Erythroblast (primary cell): ENCODE measurements around the gene CLINT1.
A peak's percentile ranks its signal among the peaks of the same experiment; 100 is the strongest.
"Not testable (repeated sequence)": the region's sequence is repeated elsewhere in the genome, so short reads cannot be mapped to it uniquely, and the experiment has no call there.

Experiments
- DNase-seq, 2 experiments: peaks; one replicate each; lab custom pipeline; 2025; lab: John Stamatoyannopoulos, UW
- GATA1 ChIP-seq: IDR thresholded peaks from 2 replicates; pipeline ENCODE4 v1.6.1; 2011; ENCODE audit warnings: low read depth, mild to moderate bottlenecking, control low read depth, low read length, moderate library complexity
- POLR2A ChIP-seq: IDR thresholded peaks from 2 replicates; pipeline ENCODE4 v1.6.1; 2011; ENCODE audit warnings: mild to moderate bottlenecking, low read length

Gene CLINT1

DNA sequence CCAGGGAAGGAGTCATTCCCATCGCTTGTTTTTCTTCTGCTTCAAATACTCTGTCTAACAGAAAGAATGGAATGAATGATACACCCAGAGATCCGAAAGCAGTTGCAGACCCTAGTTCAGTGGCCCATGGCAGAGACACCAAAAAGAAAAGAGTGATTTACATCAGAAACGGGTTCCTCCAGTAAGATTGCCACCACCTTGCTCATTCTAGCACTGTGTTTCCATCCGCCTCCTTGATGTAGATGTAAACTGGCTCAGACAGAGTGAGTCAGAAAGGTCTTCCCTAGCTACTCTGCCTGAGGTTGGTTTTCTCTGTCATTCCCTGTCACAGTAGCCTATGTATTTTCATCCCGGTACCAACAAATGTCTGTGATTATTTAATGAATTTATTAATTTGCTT, 15.9 kb upstream of the CLINT1 start:
- TF ChIP-seq GATA1: no peak
- TF ChIP-seq POLR2A: no peak
- no peak for DNase-seq

GRCh38 chr5:157870837-157871834, 12.2 kb upstream of the CLINT1 start:
- DNase-seq: no peak
- TF ChIP-seq GATA1 (no peak), POLR2A (no peak)

GRCh38 chr5:157867751-157868387, 8.9 kb upstream of the CLINT1 start:
- DNase-seq: no peak
- no peak for TF ChIP-seq GATA1
- no peak for TF ChIP-seq POLR2A

DNA sequence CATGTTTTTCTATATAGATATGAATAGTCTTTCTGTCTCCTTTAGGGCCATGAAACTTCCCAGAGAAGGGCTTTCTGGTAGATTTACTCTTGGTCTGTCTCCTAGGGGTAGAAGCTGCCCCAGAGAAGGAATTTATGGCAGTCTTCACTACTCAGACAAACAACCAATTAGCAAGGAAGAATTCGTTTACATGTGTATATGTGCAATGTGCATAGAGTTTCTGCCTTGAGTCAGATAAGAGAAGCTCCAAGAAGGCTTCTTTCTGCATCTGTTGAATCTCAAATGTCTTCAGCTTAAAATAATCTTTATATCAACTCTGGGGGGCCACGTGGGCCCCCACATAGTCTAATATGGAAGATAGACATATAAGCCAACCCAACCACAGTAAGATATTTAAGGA, 7.6 kb upstream of the CLINT1 start:
- TF ChIP-seq GATA1: no peak
- no peak for TF ChIP-seq POLR2A

DNA sequence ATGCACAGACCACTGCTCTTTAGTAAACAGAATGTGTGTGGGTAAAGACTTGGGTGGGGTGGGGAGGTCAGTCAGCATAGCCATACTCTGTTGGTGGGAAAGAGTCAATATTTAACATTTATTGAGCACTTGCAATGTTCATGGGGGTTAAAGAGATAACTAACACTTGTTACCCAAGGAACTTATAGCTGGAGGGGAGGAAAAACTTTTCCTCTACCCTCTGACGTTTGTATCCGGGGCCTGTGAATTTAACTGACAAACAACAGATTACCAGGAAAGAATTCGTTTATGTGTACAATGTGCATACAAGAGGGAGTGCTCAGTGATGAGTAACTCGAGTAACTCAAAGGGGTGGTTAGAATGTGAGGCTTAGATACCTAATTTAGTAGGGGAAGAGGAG, 6.8 kb upstream of the CLINT1 start:
- TF ChIP-seq GATA1 (no peak), POLR2A (no peak)
- no peak for DNase-seq

More for the DNA sequence above, 7.6 kb upstream of the CLINT1 start:
- peak in 1 of 2 experiments; percentile 16 for DNase-seq

GRCh38 chr5:157864067-157864466, 5.1 kb upstream of the CLINT1 start:
- DNase-seq: no peak
- TF ChIP-seq GATA1: no peak
- no peak for TF ChIP-seq POLR2A

DNA sequence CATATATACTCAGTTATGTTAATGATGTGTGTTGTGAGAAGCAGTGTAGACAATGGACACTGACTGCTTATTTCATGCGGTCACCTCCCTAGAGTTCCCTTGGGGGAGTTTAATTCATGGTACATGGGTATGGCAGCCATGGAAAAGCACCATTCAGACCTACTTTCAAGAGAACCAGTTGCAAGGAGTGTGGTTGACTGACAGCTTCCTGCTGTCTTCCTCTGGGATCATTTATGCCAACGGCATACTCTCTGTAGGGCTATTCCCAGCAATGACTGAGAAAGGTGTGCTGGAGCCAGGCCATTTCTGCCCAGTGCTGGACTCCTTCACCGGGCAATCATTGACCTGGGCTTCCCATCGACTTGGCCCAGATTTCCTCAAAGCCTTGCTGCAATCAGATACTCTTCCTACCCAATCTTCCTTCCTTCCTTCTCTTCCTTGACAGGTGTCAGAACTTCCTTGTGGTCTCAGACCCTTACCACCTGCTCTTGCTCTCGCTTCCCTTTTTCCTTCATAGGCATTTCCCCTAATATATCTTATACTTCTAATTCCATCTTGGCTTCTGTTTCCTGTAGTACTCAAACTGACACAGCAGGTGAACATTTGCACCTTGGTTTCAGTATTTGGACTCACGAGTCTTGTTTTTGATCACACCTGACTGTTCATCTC, 3.4 kb upstream of the CLINT1 start:
- no peak for DNase-seq
- TF ChIP-seq GATA1 (no peak), POLR2A (no peak)

DNA sequence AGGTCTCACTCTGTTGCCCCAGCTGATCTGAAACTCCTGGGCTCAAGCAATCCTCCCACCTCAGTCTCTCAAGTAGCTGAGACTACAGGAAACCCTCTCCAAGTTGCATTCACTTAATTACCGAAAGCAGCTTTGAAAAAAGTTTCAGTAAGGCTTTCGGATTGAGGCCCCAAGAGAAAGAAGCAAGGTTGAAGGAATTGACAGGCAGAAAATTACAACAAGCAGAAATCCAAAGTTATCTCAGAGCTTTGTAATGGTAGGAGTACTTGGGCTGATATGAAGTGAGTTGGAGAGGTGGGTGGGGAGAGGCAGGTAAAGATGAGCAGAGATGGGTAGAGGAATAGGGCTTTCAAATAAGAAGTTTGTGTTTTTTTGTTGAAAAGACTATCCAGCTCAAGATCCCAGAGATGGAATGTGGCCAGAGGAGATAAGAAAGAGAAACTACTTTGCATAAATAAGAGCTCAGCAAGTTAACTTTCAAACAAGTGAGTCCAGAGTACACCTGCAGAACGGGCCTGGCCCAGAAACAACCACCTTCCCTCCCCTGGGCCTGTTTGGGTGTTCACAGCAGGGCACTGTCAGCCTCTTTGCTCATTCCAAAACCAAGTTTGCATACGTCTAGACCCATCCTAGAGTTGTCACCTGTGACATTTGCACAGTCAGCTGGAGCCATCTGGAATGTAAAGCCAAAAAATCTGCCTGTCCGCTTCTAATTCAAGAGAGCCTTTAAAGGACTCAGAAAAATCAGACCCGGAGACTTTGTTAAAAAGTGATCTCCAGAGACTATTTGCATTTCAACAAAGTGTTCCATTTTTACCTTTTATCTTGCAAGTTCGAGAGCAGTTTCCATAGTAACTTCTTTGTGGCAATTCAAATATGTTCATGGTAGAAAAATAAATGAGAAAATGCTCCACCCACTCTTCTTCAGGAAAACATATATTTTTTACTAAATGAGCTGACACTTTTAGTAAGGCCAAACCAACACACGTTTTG, 2.2 kb upstream of the CLINT1 start:
- DNase-seq: peak; percentile 12 to 31
- TF ChIP-seq POLR2A (no peak), GATA1 (no peak)

GRCh38 chr5:157859227-157859575, 256 bp upstream of the CLINT1 start:
- DNase-seq: no peak
- no peak for TF ChIP-seq GATA1
- peak; percentile 41 for TF ChIP-seq POLR2A

DNA sequence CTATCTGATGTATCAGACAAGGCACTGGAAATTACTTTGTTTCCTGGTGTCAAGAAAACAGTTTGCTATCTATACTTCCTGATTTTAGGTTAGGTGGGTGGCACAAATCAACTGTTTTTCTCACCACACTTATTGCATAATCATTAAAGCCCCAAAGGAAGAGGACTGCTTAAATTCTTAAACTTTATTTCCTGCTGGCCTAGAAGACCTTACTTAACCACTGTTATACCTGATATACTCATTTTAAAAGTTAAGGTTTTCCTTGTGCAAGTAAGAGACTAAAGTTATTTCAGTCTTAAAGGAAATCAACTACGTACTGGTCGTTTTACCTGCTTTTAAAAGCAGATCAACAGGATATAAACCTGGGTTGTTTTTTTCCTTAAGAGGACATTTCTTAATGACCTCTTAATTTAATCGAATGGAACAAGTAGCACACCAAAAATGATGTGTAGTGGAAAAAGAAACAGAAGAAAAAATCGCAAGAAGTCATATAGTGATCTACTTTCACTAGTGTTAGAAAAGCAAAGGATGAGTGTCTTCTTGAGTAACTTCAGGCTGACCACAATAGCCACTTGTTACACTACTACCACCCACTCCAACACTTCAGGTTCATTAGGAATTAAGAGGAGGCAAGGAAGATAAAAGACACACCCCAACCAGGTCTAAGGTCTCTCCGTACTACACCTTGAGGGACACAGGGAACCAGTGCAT, 974 bp downstream of the CLINT1 start:
- peak; percentile 39 to 64 for DNase-seq
- no peak for TF ChIP-seq GATA1
- no peak for TF ChIP-seq POLR2A

DNA sequence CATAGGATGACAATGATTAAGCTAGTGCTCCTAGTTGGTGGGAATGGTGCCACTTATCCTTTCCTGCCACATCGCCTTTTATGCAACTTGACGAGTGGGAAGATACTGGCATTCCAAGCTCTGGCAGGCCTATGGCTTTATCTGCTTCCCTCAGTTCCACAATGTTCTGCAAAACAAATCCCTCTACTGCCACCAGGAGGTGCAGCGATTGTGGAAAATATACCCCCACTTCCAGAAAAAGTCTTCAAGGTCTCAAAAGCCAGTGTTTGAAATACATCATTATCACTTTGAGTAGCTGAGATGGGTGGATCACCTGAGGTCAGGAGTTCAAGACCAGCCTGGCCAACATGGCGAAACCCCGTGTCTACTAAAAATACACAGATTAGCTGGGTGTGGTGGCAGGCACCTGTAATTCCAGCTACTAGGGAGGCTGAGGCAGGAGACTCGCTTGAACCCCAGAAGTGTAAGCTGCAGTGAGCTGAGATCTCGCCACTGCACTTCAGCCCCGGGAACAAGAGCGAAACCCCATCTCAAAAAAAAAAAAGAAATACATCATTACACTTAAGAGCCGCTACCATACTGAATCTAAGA, 3.4 kb downstream of the CLINT1 start:
- DNase-seq: peak; percentile 60 to 63
- TF ChIP-seq GATA1 (no peak), POLR2A (no peak)

GRCh38 chr5:157853365-157853764, 5.6 kb downstream of the CLINT1 start:
- not testable (repeated sequence) for DNase-seq
